Right atrium auricular region (tissue), 2 donors: ENCODE data around the gene LOXL1. TPM values are rescaled to one million over a fixed set of nuclear protein-coding genes. Genes with fewer than 3 reads are reported as not detected.

Source experiments
- DNase-seq: peaks from one replicate; pipeline ENCODE4 v3.0.0-alpha.2; 2019; ENCODE audit warnings: low spot score
- H3K27ac ChIP-seq, 2 donors: fragments of 200-600 bp; sonication (generic); 1 replicate in 1 of 2; 2 replicates in 1 of 2; pipeline ENCODE4 v1.5.1; 2016 to 2019
- H3K27me3 ChIP-seq, 2 donors: fragments of 200-600 bp; sonication (generic); one replicate each; pipeline versions ENCODE4 v1.5.1 to v1.6.0; 2017 to 2019
- H3K36me3 ChIP-seq: fragments of 200-600 bp; sonication (generic); one replicate; pipeline ENCODE4 v1.5.1; 2016
- H3K4me1 ChIP-seq, 2 donors: fragments of 200-600 bp; sonication (generic); one replicate each; pipeline versions ENCODE4 v1.5.1 to v1.6.0; 2017 to 2019
- H3K4me3 ChIP-seq, 2 donors: fragments of 200-600 bp; sonication (generic); 1 replicate in 1 of 2; 2 replicates in 1 of 2; pipeline ENCODE4 v1.5.1; 2017 to 2019; ENCODE audit warnings: mild to moderate bottlenecking in 1 of 2, moderate library complexity in 1 of 2
- H3K9me3 ChIP-seq, 2 donors: fragments of 200-600 bp; sonication (generic); one replicate each; pipeline ENCODE4 v1.5.1; 2019
- total RNA-seq, 2 donors: library from RNA; depleted of rRNA; stranded (reverse); fragments of >200 nt; gene quantifications; one replicate each; pipeline ENCODE4 v1.1.0, GENCODE V29; 2016
- TF ChIP-seq, protein P1 (sequence below), 2 donors: fragments of 200-600 bp; sonication (generic); IDR thresholded peaks; one replicate each; pipeline ENCODE4 v1.5.1; 2019; ENCODE audit warnings: antibody characterized with exemption in 2 of 2

LOXL1 gene
- total RNA-seq, 2 donors from 2014 or later = 22.2 to 59.0 TPM

- peak; percentile 90 for DNase-seq
- peaks cover 7% of the 10 kb centered on the region for H3K36me3 ChIP-seq
- H3K4me1 ChIP-seq = peaks cover 0 to 87% of the 10 kb centered on the region in 2 donors
- H3K27me3 ChIP-seq = no peaks in the 10 kb centered on the region
- TF ChIP-seq, protein P1, sequence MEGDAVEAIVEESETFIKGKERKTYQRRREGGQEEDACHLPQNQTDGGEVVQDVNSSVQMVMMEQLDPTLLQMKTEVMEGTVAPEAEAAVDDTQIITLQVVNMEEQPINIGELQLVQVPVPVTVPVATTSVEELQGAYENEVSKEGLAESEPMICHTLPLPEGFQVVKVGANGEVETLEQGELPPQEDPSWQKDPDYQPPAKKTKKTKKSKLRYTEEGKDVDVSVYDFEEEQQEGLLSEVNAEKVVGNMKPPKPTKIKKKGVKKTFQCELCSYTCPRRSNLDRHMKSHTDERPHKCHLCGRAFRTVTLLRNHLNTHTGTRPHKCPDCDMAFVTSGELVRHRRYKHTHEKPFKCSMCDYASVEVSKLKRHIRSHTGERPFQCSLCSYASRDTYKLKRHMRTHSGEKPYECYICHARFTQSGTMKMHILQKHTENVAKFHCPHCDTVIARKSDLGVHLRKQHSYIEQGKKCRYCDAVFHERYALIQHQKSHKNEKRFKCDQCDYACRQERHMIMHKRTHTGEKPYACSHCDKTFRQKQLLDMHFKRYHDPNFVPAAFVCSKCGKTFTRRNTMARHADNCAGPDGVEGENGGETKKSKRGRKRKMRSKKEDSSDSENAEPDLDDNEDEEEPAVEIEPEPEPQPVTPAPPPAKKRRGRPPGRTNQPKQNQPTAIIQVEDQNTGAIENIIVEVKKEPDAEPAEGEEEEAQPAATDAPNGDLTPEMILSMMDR (IDR thresholded peaks at IDR 0.05) = peak; percentile 94 to 99
- no peaks in the 10 kb centered on the region for H3K9me3 ChIP-seq
- peak within 1 kb of the TSS; percentile 77 to 81 for H3K4me3 ChIP-seq
- peak within 1 kb of the TSS; percentile 86 to 95 for H3K27ac ChIP-seq
Measured at GRCh38 chr15:73991726-73992593, 65.7 kb downstream of the LOXL1 start, which contains the start of gene STOML1. Gene STOML1, minus strand, starts transcription at chr15:73992295. Its CDS starts 72 bp downstream, at chr15:73992223.

- Histone ChIP-seq H3K27ac (peak overlapping the region; percentile 86 to 95), H3K36me3 (peaks cover 7% of the 10 kb centered on the region), H3K4me3 (peak overlapping the region in 1 of 2 donors; percentile 77), H3K27me3 (no peaks in the 10 kb centered on the region), H3K9me3 (no peaks in the 10 kb centered on the region), H3K4me1 (peaks cover 0 to 87% of the 10 kb centered on the region in 2 donors)
- DNase-seq = no peak
- TF ChIP-seq, protein P1 (IDR thresholded peaks at IDR 0.05) = peak in 1 of 2 donors; percentile 44
Measured at GRCh38 chr15:73992594-73992898, 66.3 kb downstream of the LOXL1 start.

DNA sequence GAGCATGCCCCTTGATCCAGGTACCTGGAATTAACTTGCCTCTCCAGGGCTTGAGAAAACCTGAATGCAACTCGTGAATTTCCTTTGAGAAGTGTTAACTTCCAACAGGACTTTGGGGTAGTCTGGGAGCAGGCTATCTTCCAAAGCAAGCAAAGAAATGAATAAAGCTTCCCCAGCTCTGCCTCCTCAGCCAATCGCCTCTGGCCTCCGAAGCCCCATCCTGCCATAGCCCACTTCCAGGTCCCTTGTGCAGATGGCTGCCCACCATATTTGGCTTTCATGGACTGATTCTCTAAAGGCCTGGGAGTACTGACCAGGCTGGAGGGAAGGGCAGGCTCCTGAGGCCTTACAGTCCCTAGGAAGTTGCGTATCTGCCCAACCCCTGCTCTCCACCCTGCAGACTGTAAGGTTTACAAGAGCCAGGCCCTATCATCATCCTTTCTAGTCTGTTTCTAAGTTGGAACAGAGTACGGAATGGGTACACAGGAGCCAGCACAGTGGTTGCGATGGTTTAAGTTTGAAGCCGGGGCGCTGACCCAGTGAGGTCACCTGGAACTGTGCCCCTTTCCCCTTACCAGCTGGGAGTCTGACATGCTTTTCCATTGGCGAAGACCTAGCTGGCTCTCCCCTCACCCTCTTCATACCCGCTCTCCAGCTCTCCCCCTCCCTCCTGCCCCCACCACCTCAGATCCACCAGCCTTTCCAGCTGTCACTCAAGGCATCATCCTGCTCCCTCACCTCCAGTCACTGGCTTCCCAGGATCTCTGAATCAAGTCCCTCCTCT lies 67.1 kb downstream of the LOXL1 start:
- Histone ChIP-seq H3K4me1 (peaks cover 0 to 87% of the 10 kb centered on the region in 2 donors), H3K9me3 (no peaks in the 10 kb centered on the region), H3K4me3 (peak overlapping the region in 1 of 2 donors; percentile 92), H3K36me3 (peaks cover 4% of the 10 kb centered on the region), H3K27ac (no peak overlapping the region), H3K27me3 (no peaks in the 10 kb centered on the region)
- DNase-seq = no peak
- TF ChIP-seq, protein P1 (IDR thresholded peaks at IDR 0.05) = no peak

DNA sequence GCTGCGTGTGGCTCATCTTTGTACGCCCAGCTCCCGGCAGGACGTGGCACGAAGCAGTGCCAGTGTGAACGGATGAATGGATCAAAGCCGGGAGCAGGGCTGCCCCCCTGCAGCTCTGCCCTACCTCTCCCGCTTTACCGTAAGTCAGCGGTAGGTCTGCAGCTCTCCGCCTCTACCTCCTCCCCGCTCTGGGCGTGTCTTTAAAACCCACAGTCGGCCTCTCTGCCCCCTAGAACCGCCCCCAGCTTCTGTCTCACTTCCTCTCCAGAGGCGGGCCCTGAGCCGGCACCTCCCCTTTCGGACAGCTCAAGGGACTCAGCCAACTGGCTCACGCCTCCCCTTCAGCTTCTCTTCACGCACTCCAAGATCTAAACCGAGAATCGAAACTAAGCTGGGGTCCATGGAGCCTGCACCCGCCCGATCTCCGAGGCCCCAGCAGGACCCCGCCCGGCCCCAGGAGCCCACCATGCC lies 68.2 kb downstream of the LOXL1 start, which contains the start of gene PML:
TSS of gene PML (plus strand) at position 304 of the 471 bp plus-strand sequence. CDS start at position 401, 97 bp downstream.
- peaks cover 10% of the 10 kb centered on the region for H3K36me3 ChIP-seq
- peak within 1 kb of the TSS; percentile 72 to 92 for H3K4me3 ChIP-seq
- TF ChIP-seq, protein P1 (IDR thresholded peaks at IDR 0.05) = peak in 1 of 2 donors; percentile 42
- no peaks in the 10 kb centered on the region for H3K9me3 ChIP-seq
- H3K27ac ChIP-seq = peak within 1 kb of the TSS; percentile 93 to 97
- DNase-seq = peak; percentile 98
- no peaks in the 10 kb centered on the region for H3K27me3 ChIP-seq
- peaks cover 0 to 87% of the 10 kb centered on the region in 2 donors for H3K4me1 ChIP-seq

- TF ChIP-seq, protein P1 (IDR thresholded peaks at IDR 0.05) = no peak
- H3K27me3 ChIP-seq = no peaks in the 10 kb centered on the region
- peak overlapping the region; percentile 72 to 92 for H3K4me3 ChIP-seq
- H3K9me3 ChIP-seq = no peaks in the 10 kb centered on the region
- peak overlapping the region; percentile 93 to 97 for H3K27ac ChIP-seq
- H3K36me3 ChIP-seq = peaks cover 10% of the 10 kb centered on the region
- H3K4me1 ChIP-seq = peaks cover 0 to 85% of the 10 kb centered on the region in 2 donors
- DNase-seq = peak; percentile 59
Measured at GRCh38 chr15:73994912-73995622, 68.8 kb downstream of the LOXL1 start.
